ENCODE results near the gene KLLN.
A peak's percentile ranks its signal among the peaks of the same experiment; 100 is the strongest.
"Not testable (repeated sequence)": the region's sequence is repeated elsewhere in the genome, so short reads cannot be mapped to it uniquely, and the experiment has no call there.

The KLLN gene, protein sequence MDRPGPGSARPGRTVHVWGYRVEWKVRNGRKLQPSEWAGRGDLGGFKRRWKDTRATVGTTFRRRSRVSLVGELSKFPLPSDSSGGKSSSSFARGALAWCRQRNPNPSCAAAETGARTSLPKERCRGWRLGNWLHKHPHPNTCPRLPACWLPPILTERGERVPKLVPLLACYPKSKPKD

DNA sequence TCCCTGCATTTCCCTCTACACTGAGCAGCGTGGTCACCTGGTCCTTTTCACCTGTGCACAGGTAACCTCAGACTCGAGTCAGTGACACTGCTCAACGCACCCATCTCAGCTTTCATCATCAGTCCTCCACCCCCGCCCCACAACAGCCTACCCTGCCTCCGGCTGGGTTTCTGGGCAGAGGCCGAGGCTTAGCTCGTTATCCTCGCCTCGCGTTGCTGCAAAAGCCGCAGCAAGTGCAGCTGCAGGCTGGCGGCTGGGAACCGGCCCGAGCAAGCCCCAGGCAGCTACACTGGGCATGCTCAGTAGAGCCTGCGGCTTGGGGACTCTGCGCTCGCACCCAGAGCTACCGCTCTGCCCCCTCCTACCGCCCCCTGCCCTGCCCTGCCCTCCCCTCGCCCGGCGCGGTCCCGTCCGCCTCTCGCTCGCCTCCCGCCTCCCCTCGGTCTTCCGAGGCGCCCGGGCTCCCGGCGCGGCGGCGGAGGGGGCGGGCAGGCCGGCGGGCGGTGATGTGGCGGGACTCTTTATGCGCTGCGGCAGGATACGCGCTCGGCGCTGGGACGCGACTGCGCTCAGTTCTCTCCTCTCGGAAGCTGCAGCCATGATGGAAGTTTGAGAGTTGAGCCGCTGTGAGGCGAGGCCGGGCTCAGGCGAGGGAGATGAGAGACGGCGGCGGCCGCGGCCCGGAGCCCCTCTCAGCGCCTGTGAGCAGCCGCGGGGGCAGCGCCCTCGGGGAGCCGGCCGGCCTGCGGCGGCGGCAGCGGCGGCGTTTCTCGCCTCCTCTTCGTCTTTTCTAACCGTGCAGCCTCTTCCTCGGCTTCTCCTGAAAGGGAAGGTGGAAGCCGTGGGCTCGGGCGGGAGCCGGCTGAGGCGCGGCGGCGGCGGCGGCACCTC lies at the start of gene KLLN, which contains the start of gene PTEN:
Gene KLLN (minus strand): TSS at position 481 of the 891 bp plus-strand sequence. CDS start 1,046 bp downstream, outside the sequence.
Gene PTEN (plus strand): TSS at position 573 of the 891 bp plus-strand sequence. CDS start 845 bp downstream, outside the sequence.
- peak; percentile 91 for DNase-seq (ENCODE audit: low read depth)

DNA sequence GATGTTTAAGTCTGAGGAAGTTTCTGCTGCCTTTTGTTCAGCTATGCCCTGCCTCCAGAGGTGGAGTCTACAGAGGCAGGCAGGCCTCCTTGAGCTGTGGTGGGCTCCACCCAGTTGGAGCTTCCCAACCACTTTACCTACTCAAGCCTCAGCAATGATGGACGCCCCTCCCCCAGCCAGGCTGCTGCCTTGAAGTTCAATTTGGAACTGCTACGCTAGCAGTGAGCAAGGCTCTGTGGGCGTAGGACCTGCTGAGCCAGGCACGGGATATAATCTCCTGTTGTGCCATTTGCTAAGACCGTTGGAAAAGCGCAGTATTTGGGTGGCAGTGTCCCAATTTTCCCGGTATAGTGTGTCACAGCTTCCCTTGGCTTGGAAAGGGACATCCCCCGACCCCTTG lies 40.1 kb upstream of the KLLN start:
- not testable (repeated sequence) for DNase-seq (ENCODE audit: low read depth)

DNA sequence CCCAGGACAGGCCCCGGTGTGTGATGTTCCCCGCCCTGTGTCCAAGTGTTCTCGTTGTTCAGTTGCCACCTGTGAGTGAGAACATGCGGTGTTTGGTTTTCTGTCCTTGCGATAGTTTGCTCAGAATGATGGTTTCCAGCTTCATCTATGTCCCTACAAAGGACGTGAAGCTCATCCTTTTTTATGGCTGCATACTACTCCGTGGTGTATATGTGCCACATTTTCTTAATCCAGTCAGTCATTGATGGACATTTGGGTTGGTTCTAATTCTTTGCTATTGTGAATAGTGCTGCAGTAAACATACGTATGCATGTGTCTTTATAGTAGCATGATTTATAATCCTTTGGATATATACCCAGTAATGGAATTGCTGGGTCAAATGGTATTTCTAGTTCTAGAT lies 34.6 kb upstream of the KLLN start:
- not testable (repeated sequence) for DNase-seq (ENCODE audit: low read depth)

DNA sequence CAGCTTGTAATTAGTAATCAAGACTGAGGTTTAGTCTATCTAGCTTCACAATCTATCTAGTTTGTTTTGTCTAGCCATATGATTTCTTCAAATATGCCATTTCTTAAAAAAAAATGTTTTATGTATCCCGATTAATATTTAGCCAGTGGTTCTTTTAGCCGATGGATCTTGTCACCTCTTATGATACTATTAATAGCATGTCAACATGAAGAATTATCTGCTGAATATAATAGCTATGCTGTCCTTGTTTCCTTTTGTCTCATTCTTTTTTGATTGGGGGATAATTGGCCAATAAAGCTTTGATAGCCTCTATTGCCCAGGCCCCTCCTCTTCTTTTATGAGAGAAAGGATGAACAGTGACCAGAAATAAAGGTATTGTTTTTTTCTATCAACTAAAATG lies 32.9 kb upstream of the KLLN start:
- no peak for DNase-seq (ENCODE audit: low read depth)

DNA sequence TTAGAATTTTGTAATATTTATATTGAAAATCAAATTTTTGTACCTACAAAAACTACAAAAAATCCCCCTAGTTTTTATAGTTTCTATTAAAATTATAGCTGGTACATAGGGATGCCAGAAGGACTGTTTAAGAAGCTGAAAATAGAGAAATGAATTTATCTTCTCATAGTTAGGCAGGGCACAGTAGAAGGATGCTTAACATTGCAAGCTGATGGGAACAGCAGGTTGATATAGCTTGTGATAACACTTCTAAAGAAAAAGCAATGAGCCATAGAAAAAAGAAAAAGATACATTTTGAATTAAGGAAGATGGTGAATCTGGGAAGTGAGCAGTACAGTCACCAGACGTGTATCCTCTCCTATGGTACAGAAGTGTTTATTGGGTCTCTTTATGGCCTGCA lies 32.1 kb upstream of the KLLN start:
- DNase-seq (ENCODE audit: low read depth) = no peak

DNA sequence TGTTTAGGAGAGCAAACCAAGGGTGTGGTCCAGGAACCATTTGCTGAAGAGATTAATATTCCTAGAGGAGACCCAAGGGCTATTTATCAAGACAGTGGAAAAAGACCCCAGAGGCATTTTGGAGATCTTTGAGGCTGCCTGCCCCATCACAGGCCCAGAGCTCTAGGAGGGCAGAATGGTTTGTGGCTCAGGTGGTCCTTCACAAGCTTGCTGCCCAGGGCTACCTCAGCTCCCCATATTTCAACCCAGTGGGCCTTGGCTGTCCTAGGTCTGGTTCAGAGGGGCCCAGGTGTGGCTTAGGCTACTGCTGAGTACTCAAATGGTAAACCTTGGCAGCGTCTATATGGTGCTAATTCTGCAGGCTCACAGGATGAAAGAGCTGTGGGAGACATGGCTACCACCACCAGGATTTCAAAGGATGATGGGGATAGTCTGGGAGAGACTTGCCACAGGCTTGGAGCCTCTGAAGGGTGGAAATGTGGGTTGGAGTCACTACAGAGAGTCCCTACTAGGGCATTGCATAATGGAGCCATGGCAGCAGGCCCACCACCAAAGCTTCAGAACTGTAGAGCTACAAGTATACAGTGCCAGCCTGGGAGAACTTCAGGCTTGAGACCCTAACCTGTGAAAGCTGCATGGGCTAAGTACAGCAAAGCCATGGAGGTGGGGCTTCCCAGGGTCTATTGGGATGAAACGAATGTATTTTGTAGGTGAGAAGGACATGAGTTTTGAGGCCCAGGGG lies 24.4 kb upstream of the KLLN start:
- DNase-seq (ENCODE audit: low read depth) = no peak

DNA sequence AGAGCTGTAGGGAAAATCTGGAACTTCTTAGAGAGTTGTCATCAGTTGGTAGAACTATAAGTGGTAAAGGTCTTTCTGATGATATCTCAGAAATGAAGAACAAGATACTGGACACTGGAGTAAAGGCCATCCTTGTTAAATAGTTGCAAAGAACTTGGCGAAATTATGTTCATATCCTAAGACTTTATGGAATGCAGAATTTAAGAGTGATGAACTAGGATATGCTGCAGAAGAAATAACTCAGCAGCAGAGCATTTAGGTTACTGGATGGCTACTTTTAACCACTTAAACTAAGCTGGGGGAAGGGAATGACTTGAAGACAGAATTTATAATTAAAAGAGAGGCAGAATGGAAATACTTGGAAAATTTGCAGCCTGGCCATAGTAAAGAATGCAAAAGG lies 23.8 kb upstream of the KLLN start:
- DNase-seq (ENCODE audit: low read depth) = no peak

DNA sequence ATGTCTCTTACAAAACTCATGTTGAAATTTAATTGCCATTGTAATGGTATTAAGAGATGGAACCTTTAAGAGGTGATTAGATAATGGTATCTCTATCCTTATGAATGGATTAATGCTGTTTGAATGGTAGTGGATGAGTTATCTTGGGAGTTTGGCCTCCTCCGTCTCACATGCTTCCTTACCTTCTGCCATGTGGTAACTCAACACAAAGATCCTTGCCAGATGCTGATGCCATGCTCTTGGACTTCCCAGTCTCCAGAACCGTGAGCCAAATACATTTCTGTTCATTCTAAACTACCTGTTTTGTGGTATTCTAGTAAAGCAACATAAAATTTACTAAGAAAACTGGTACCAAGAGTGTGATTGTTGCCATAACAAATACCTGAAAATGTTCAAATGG lies 23.3 kb upstream of the KLLN start:
- DNase-seq (ENCODE audit: low read depth) = no peak

DNA sequence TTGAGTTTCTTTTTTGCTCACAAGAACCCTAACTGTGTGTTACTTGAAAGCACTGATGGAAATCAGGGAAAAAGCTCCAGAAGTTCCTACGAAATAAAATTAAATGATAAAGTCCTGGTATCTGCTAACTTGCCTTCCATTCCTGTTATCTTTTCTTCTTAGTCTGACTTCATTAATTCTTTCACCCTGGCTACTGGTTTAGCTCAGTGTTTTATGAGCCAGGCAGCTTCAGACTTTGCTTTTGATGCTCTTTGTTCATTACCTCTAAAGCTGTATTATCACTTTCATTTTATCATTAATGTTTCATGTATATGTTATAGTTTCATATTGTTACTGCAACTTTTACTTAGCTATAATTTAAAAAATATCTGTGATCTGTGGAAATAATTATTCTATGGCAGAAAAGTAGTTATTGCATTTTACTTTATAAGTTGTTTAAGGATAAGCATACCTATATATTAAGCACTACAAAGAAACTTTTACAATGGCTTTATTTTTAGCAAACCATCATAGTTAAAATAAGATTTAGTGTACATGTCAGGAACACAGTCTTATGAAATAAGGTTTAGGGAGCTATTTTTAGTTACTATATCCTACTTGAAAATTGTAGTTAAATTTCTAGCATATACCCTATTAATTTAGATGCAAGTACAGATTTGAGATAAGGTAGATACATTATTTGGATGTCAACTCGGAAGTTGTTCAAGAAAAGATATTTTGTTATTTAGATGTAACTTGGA lies 19.4 kb upstream of the KLLN start:
- DNase-seq (ENCODE audit: low read depth) = no peak

DNA sequence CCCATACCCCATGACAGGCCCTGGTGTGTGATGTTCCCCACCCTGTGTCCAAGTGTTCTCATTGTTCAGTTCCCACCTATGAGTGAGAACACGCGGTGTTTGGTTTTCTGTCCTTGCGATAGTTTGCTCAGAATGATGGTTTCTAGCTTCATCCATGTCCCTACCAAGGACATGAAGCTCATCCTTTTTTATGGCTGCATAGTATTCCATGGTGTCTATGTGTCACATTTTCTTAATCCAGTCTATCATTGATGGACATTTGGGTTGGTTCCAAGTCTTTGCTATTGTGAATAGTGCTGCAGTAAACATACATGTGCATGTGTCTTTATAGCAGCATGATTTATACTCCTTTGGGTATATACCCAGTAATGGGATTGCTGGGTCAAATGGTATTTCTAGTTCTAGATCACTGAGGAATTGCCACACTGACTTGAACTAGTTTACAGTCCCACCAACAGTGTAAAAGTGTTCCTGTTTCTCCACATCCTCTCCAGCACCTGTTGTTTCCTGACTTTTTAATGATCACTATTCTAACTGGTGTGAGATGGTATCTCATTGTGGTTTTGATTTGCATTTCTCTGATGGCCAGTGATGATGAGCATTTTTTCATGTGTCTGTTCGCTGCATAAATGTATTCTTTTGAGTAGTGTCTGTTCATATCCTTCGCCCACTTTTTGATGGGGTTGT lies 18.2 kb upstream of the KLLN start:
- DNase-seq (ENCODE audit: low read depth) = not testable (repeated sequence)

DNA sequence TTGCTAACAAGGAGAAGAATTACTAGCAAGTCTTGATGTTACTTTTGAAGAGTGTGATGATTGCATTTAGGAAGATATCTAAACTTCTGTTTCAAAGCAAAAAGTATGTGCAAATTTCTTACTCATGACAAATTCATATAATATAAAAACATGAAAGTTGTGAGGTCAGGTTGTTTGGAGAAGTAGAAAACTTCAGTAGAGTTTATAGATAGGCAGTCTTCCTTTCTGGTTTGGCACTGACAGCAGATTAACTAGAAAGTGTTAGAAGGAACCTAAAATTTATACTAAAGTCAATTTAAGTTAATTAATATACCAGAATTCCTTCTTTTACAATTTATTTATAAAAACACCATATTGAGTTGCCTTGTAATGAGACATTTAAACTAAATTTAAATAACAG lies 17.0 kb upstream of the KLLN start:
- no peak for DNase-seq (ENCODE audit: low read depth)

DNA sequence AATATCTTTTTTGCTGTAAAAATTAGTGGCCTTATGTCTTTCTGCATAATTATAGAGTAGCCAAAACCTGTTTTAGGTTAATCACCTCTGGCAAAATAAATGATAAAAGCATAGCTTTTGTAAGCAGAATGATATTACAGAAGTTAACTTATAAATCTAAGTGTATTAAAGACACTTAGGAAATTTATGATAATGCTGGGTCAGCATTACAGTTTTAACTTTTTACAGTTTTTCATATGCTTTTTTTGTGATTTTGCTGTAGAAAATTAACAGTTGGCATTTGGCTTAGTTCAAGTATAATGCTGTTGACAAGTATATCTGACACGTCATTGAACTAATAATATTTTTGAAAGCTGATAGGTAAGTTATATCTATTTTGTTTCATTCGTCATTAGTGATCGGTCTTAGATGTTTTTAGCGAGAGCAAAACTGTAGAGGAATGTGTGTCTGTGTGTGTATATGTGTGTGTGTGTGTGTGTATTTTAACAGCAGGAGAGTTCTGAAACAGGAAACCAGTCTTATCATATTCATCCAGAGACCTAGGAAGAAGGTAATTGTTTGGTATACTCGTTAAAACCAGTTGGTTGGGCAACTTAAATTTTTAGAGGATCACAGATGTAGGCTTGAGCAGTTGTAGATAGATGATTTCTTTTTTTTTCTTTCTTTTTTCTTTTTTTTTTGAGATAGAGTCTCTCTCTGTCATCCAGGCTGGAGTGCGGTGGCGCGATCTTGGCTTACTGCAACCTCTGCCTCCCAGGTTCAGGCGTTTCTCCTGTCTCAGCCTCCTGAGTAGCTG lies 15.5 kb upstream of the KLLN start:
- DNase-seq (ENCODE audit: low read depth) = no peak

DNA sequence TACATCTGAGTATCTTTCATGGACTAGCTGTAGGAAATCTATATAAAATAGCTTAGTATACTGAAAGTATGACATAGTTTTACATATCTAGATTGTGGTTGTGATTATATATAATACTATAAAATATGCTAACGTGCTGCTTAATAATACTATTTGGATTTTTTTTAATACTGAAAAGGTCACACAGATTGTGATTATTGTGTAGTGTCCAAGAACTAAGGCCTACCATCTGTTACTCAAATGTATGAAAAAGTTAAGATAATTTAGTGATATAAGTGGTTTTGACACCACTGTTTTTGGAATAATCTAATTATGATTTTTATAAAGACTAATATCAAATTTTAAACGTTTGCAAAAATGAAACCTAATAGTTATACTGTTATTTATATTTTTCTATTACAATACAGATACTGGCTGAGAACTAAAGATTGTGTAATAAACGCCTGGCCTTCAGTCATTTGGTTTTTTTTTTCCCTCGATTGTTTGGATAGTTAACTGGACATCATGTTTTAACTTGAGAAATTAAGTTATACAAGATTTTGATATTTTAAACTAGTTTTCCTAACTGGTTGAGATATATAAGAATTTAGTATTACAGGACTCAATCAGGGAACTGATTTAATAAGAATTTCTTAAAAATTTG lies 12.7 kb upstream of the KLLN start:
- DNase-seq (ENCODE audit: low read depth) = no peak

DNA sequence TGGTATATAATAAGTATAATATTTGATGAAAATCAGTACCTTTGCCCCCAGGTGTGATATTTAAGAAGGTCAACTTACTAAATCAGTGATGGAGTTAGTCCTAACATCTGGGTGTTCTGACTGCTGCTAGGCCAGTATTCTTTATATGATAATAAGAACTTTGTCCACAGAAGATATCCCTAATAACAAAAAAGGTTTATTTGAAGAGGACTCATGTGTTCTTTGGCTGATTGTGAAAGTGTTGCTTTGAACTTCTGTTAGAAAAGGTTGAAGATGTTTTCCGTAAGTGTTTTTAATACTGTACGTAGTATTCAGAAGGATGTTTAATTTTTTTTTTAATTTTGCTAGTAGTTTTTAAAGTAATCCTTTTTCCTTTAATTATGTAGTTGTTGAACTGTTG lies 10.3 kb upstream of the KLLN start:
- no peak for DNase-seq (ENCODE audit: low read depth)

DNA sequence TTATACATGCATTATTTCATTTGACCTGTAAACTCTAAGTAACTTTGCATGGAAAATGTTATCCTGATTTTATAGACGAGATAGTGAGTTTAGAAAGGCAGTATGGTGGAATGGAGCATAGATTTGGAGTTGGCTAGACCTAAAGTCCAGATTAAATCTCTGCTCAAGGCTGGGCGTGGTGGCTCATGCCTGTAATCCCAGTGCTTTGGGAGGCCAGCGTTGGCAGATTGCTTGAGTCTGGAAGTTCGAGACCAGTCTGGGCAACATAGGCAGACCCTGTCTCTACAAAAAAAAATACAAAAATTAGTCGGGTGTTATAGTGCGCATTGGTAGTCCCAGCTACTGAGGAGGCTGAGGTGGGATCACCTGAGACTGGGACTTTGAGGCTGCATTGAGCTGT lies 9.5 kb upstream of the KLLN start:
- no peak for DNase-seq (ENCODE audit: low read depth)

DNA sequence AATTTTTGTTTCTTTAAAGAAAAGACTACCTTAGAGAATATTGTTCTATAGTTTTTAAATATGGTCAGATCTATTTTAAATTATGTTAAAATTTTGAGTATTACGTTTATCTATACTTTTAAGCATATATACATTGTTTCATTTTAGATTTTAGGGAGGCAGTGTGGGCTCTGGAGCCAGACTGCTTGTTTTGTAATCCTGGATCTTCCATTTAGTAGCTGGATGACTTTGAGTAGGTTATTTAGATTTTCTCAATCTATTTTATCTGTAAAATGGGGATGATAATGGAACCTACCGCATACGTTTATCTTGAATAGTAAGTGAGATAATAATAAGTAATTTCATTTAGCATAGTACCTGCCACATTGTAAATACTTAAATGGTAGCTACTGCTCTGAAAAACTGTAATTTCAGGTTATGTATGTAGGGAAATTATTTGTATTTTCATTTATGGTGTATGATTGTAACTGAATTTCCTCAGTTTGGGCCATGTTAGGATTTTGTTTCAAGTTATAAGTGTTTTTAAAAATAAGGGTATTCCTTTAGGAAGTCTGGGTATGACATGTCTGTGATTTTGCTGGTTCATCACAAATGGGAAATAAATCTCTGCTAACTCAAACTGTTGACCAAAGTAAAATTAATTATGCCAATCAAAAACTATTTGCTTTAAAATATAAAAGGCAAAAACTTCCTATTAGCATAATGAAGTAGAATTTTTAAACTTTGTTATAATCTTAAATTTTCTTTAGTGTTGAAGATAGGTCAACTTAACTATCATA lies 6.6 kb upstream of the KLLN start:
- DNase-seq (ENCODE audit: low read depth) = no peak

DNA sequence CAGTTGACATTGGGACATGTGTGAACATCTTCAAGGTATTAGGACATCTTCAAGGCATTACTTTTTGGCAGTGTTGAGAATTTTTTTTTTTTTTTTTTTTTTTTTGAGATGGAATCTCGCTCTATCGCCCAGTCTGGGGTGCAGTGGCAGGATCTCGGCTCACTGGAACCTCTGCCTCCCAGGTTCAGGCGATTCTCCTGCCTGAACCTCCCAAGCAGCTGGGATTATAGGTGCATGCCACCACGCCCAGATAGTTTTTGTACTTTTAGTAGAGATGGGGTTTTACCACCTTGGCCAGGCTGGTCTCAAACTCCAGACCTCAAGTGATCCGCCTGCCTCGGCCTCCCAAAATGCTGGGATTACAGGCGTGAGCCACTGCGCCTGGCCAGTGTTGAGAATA lies 5.8 kb upstream of the KLLN start:
- DNase-seq (ENCODE audit: low read depth) = not testable (repeated sequence)

DNA sequence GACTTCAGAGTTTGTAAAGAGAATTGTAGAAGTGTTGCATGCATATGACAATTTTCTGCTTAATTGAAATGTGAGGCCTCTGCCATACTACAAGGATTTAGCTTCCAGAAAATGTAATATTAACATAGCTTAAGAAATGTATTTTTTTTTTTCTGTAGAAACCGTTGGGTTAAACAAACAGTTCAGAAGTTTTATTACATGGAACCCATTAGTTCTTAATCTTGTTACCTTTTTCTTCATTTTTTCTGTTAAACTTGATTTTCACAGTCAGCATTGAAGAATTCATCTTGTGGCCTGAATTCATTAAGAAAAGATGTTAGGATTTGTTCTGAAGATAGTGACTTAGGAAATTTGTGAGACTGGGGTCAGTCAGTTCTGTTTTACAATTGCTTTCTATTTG lies 4.9 kb upstream of the KLLN start:
- no peak for DNase-seq (ENCODE audit: low read depth)

DNA sequence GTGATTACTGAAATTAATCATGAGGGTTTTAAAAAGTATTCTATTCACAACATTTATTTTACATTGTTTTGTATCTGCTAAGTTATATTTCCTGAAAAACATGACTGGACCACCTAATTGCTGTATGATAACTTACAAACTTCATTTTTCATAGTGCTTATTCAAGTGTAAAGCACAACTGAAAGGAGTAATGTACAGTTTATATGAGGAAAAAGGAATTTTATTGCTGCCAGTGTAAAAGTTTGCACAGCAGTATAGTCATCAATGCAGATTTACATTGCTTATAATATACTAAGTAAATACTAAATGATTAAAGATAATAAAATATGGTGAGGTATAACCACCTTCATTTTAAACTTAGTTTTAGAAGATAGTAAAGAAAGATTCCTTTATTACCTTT lies 4.1 kb upstream of the KLLN start:
- DNase-seq (ENCODE audit: low read depth) = no peak

All from amniotic epithelial cell (primary cell).